ENCODE data around the gene XPO5.

GRCh38 chr6:43604174-43604573 lies 28.3 kb upstream of the XPO5 start:
- TF ChIP-seq POLR2A (IDR thresholded peaks at IDR 0.05) (no peak), CTCF (IDR thresholded peaks at IDR 0.05 in 8 of 11, conservative IDR thresholded peaks at IDR 0.05 in 3 of 11) (no peak)
